HG02973 (cell line): ENCODE results near the gene PLXNC1.

Experiments used
- ATAC-seq: cut with Tn5 transposase; IDR thresholded peaks from one replicate; pipeline ENCODE4 v1.9.1; 2021; ENCODE audit warnings: moderate library complexity; ENCODE audit not compliant: unreplicated experiment

The PLXNC1 gene

DNA sequence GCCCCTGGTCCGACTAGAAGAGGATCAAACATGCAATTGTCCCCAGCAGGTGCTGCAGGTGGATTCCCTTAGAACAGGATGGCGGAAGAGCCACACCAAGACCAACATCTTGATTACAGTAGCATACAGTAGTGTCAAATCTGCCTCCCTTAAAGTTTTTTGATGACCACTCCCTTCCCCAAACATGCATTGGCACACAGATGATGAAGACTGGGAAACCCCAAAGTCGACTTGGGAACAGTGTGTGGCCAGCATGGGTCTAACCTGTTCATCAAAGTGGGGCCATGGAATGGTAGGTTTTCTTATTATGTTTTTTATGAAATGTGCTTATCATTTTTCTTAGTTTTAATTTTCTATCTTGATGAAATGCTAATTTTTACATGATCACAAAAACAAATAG is 8.8 kb downstream of the PLXNC1 start:
- no peak for ATAC-seq

DNA sequence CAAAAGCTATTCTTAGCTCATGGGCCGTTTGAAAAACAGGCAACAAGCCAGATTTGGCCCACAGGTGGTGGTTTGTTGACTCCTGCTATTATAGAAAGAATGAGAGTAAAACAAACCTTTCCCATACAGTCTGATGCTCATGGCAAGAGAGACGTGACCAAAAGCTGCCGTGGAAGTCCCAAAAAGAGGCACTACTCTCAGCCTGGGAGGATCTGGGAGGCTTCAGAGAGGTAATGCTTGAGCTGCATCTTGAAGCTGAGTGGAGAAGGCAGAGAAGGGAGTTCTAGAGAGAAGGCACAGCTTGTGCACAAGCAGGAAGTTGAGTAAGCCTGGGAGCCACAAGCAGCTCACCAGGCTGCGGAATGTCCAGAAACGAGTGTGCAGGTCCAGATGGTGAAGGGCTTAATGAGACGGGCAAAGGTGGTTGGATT is 9.6 kb downstream of the PLXNC1 start:
- peak; percentile 74 for ATAC-seq

- ATAC-seq, result no peak
These were observed 10.3 kb downstream of the PLXNC1 start for GRCh38 chr12:94158666-94159065.

DNA sequence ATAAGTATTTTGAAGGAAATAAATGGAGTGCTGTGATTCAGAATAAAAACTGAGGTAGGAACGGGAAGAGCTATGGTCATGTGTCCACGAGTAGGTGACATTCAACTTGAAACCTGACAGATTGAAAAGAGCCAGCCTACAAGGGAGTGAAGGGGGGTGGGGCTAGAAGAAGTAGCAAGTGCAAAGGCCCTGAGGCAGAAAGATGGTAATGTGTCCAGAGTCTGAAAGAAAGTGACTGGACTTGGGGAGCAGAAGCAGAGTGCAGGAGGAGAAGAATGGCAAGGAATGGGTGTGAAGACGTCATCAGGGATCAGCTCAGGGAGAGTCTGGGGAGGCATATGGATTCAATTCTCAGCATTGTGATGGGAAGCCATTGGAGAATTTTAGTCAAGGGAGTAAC is 13.7 kb downstream of the PLXNC1 start:
- no peak for ATAC-seq

GRCh38 chr12:94163850-94164249 is 15.5 kb downstream of the PLXNC1 start:
- ATAC-seq, result no peak

DNA sequence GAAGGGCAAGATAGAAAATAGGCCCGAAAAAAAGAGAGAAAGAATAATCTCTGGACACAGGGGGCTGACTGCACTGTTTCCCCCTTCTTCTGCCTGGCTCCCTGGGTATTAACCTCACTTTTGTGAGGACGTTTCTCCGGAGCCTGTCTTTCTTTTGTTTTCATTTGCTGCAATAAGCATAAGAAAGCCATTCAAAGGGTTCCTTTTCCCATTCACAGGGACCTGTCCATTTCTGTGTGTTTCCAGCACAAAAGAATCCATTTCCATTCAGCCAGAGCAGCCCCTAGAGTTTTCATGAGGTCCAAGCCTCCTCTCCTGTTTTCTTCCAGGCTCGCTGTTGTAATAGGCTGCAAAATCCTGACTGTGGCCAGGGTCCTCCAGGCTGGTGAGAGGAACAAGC is 16.8 kb downstream of the PLXNC1 start:
- ATAC-seq, result no peak

GRCh38 chr12:94165670-94166364 is 17.4 kb downstream of the PLXNC1 start:
- ATAC-seq, result no peak

GRCh38 chr12:94167071-94167755 is 18.8 kb downstream of the PLXNC1 start:
- ATAC-seq, result no peak

GRCh38 chr12:94167756-94168416 is 19.5 kb downstream of the PLXNC1 start:
- ATAC-seq, result no peak

DNA sequence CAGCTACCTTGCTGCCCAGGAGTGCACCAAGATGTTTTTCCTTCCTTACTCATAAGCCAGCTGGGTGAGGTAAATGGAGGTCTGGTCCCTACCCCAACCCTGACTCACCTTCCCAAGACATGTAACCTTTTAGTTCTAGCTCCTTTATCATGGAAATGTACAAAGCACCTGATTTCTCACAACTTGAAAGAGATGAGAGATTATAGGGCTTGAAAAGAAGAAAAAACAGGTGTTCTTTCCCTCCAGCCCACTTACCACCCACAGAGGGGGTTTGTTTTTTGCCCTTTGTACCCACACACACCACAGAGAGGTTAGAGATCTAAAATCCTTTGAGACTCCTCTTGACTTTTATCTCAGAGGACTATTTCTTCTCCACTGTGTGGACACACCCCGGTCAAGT is 21.1 kb downstream of the PLXNC1 start:
- ATAC-seq, result no peak

- no peak for ATAC-seq
These were observed 21.8 kb downstream of the PLXNC1 start for GRCh38 chr12:94169966-94170689.

DNA sequence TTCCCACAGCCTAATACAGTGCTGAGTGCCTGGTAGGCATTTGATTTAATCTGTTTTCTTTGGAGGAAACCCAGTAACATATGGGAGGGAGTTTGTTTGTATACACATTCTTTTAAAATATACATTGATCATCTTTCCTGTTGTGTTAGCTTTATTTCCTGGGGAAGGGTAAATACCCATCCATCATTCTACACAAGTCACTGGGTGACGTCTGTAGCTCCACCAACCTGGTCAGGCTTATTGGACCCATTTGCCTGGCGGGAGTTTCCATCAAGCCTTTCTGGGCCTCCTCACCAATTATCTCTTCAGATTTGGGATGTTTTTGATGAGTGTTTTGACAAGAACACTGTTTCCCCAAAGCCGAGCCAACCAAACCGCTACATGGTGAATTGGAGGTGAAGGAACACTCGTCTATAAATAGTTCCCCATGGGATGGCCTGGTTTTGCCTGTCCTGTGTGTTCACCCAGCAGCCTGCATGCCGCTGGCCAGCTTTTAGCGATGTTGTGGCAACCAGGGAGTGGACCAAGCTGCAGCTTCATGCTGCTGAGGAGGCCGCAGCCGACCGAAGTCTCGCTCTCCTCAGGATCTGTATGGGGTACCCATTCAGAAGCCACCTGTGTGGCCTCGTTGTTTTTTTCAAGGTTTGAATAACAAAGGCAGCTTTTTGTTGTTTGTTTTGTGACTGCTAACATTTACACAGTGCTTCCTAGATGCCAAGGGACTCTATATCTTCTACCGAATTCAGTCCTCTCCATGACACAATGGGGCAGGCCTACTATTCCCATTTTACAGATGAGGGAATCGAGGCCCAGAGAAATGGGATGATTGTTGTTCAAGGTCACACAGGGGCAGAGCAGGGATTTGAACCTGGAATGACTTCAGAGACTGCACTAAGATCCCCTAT is 22.6 kb downstream of the PLXNC1 start:
- no peak for ATAC-seq

- ATAC-seq, result no peak
These were observed 23.2 kb downstream of the PLXNC1 start for GRCh38 chr12:94171595-94171930.

DNA sequence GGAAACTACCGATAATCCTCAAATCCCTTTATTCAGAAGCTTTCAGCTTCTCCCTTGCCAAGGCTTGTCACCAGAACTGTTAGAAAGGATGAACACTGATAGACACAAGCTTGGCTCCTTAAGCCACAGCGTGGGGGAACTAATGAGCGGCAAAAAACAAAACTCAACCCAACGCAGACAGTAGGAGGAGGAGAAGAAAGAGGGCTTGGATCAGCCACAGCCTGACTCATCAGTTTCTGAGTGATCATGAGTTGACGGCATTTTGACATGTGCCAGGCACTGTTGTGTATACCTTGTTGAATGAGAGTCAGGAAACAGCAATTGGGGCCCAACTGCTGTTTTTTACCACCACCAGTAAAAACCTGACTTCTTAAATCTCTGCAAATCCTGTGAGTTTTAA is 23.7 kb downstream of the PLXNC1 start:
- ATAC-seq, result no peak

GRCh38 chr12:94172973-94173372 is 24.6 kb downstream of the PLXNC1 start:
- ATAC-seq, result no peak

DNA sequence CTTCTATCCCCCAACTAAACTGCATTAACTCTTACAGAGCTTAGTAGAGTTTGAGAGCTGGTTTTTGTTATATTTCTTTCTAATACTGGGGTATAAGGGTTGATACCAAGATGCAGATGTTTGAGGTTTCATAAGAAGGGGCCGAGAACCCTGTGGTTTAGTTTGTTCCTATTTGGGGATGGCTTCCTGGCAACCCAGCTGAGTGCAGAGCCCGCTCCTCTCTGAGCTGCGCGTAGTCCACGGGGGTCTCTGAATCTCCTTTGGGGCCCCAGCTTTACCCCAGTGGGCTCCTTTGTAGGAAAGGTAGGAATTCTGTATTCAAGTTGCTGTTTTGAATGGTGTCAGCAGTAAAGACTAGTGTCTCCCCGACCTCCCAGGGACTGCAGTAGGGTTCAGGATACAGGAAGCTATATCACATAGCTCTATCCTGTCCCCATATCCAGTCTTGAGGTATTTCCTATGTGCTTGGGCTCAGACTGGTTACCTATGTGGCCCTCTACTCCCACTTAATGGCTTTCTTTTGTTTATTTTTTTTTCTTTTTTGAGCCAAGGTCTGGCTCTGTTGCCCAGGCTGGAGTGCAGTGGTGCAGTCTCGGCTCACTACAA is 25.4 kb downstream of the PLXNC1 start:
- no peak for ATAC-seq

- no peak for ATAC-seq
These were observed 26.2 kb downstream of the PLXNC1 start for GRCh38 chr12:94174576-94174975.

- no peak for ATAC-seq
These were observed 27.6 kb downstream of the PLXNC1 start for GRCh38 chr12:94175763-94176668.

GRCh38 chr12:94178054-94178453 is 29.7 kb downstream of the PLXNC1 start:
- ATAC-seq, result no peak
